ENCODE measurements around the gene JMJD1C. TPM values are rescaled to one million over a fixed set of nuclear protein-coding genes. Genes with fewer than 3 reads are reported as not detected.

The JMJD1C gene
- total RNA-seq, 2 experiments from 2014 or later, result 99.2 to 118 TPM

DNA sequence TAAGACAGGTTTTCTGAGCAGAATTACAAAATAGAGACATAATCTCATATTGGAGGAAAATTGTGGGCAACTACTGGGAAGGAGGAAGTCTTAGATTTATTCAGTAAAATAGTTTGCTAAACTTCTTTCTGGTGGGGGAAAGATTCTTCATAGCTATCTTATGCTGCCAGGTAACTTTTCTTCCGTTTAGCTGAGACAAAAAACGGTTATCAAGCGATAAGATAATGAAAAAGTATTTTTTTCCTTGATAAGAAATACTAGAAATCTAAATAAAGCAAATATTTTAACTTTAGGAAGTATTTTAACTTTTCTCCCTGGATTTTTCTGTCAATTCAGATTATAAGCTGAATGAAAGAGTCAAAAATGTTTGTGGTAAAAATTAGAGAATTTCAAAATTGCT, 52.3 kb downstream of the JMJD1C start:
- Histone ChIP-seq H3K79me2 (ENCODE audit: insufficient read depth, low read depth, low read length) (peaks cover 4% of the 10 kb centered on the region; the same call in 1 of the 2 replicates), H2AFZ (ENCODE audit: low read length) (no peak overlapping the region), H3K27ac (ENCODE audit: low read depth, low read length, poor library complexity, severe bottlenecking) (no peak overlapping the region), H4K20me1 (ENCODE audit: insufficient read depth, low read length) (no peaks in the 10 kb centered on the region), H3K4me1 (ENCODE audit: insufficient read depth, low read length, poor library complexity, severe bottlenecking) (no peaks in the 10 kb centered on the region), H3K4me2 (ENCODE audit: low read length) (no peak overlapping the region), H3K9me2 (ENCODE audit: insufficient read depth, low read length) (no peaks in the 10 kb centered on the region), H3K36me3 (ENCODE audit: insufficient read depth, low read length) (no peaks in the 10 kb centered on the region), H3K4me3 (ENCODE audit: low read depth, low read length, poor library complexity, severe bottlenecking) (no peak overlapping the region), H3K9me3 (ENCODE audit: low read length) (no peaks in the 10 kb centered on the region)
- BruUV-seq (replicated peaks), result no TSS peak
- no peak for TF ChIP-seq EZH2phosphoT487 (IDR thresholded peaks at IDR 0.05; ENCODE audit: borderline replicate concordance, low read depth, low read length)
- TF ChIP-seq, protein P1, sequence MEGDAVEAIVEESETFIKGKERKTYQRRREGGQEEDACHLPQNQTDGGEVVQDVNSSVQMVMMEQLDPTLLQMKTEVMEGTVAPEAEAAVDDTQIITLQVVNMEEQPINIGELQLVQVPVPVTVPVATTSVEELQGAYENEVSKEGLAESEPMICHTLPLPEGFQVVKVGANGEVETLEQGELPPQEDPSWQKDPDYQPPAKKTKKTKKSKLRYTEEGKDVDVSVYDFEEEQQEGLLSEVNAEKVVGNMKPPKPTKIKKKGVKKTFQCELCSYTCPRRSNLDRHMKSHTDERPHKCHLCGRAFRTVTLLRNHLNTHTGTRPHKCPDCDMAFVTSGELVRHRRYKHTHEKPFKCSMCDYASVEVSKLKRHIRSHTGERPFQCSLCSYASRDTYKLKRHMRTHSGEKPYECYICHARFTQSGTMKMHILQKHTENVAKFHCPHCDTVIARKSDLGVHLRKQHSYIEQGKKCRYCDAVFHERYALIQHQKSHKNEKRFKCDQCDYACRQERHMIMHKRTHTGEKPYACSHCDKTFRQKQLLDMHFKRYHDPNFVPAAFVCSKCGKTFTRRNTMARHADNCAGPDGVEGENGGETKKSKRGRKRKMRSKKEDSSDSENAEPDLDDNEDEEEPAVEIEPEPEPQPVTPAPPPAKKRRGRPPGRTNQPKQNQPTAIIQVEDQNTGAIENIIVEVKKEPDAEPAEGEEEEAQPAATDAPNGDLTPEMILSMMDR (conservative IDR thresholded peaks at IDR 0.05; ENCODE audit: low read length), result no peak
- CTCF ChIA-PET (ENCODE audit: unreplicated experiment), result no interaction called here
- no peak for DNase-seq (ENCODE audit: low spot score)
- intact Hi-C loops (cut with micrococcal nuclease; ENCODE audit: unreplicated experiment), result no loop called here
- POLR2A ChIA-PET, result interaction anchor here (0.9 kb wide), 1 partner anchor 11 kb away, joined by 3 read pairs; no protein-coding TSS in a partner anchor

DNA sequence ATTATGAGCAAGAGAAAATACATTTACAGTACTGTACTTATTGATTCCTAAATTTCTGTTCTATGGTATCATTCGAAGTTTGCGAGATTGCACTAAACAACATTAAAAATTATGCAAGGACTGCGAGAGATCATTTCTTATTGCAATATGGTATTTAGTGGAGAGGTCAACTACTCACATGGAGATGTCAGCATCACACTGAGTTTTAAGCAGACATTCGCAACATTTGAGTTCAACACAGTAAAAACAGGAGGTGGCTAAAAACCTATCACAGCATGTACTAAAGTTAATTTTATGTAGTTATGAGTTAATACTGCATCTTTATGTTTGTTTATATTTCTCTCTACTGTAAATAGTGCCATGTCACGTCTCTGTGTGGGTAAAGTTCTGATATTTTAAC, 53.5 kb downstream of the JMJD1C start:
- Histone ChIP-seq H3K9me2 (ENCODE audit: insufficient read depth, low read length) (no peaks in the 10 kb centered on the region), H3K79me2 (ENCODE audit: insufficient read depth, low read depth, low read length) (no peaks in the 10 kb centered on the region; the same call in none of the 2 replicates), H3K36me3 (ENCODE audit: insufficient read depth, low read length) (no peaks in the 10 kb centered on the region), H3K27ac (ENCODE audit: low read depth, low read length, poor library complexity, severe bottlenecking) (no peak overlapping the region), H3K4me1 (ENCODE audit: insufficient read depth, low read length, poor library complexity, severe bottlenecking) (no peaks in the 10 kb centered on the region), H3K9me3 (ENCODE audit: low read length) (no peaks in the 10 kb centered on the region), H3K4me2 (ENCODE audit: low read length) (no peak overlapping the region), H2AFZ (ENCODE audit: low read length) (no peak overlapping the region), H3K4me3 (ENCODE audit: low read depth, low read length, poor library complexity, severe bottlenecking) (no peak overlapping the region), H4K20me1 (ENCODE audit: insufficient read depth, low read length) (no peaks in the 10 kb centered on the region)
- BruUV-seq (replicated peaks), result no TSS peak
- CTCF ChIA-PET (ENCODE audit: unreplicated experiment), result no interaction called here
- intact Hi-C loops (cut with micrococcal nuclease; ENCODE audit: unreplicated experiment), result no loop called here
- POLR2A ChIA-PET, result interaction anchor here (0.5 kb wide), 1 partner anchor 121 kb away, joined by 4 read pairs; no protein-coding TSS in a partner anchor
- no peak for DNase-seq (ENCODE audit: low spot score)
- TF ChIP-seq, protein P1 (conservative IDR thresholded peaks at IDR 0.05; ENCODE audit: low read length), result no peak
- no peak for TF ChIP-seq EZH2phosphoT487 (IDR thresholded peaks at IDR 0.05; ENCODE audit: borderline replicate concordance, low read depth, low read length)

DNA sequence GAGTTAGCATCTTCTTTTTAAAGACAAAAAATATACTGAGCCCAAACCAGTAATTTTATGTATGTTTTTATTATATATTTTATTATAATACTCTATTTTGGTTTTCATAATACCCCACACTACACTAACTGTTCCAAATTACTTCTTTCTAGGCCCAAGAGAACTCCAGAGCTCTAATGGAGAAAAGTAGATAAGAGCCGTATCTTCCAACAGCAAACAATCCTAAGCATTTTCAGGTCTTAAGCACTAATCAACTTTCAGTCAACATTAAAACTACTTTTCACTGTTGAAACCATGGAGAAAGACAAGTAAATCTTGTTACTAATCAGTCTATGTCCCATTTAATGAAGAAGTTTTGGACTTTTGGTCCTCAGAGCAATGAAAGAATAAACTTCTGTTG, 55.1 kb downstream of the JMJD1C start:
- Histone ChIP-seq H3K4me2 (ENCODE audit: low read length) (no peak overlapping the region), H3K36me3 (ENCODE audit: insufficient read depth, low read length) (no peaks in the 10 kb centered on the region), H3K27ac (ENCODE audit: low read depth, low read length, poor library complexity, severe bottlenecking) (no peak overlapping the region), H3K9me3 (ENCODE audit: low read length) (no peaks in the 10 kb centered on the region), H3K79me2 (ENCODE audit: insufficient read depth, low read depth, low read length) (no peaks in the 10 kb centered on the region; the same call in none of the 2 replicates), H3K9me2 (ENCODE audit: insufficient read depth, low read length) (no peaks in the 10 kb centered on the region), H3K4me1 (ENCODE audit: insufficient read depth, low read length, poor library complexity, severe bottlenecking) (no peaks in the 10 kb centered on the region), H4K20me1 (ENCODE audit: insufficient read depth, low read length) (no peaks in the 10 kb centered on the region), H2AFZ (ENCODE audit: low read length) (no peak overlapping the region), H3K4me3 (ENCODE audit: low read depth, low read length, poor library complexity, severe bottlenecking) (no peak overlapping the region)
- DNase-seq (ENCODE audit: low spot score), result no peak
- ChIA-PET POLR2A (interaction anchor here (0.6 kb wide), 2 partner anchors 34 to 171 kb away, joined by 3 read pairs; no protein-coding TSS in a partner anchor), CTCF (ENCODE audit: unreplicated experiment) (no interaction called here)
- intact Hi-C loops (cut with micrococcal nuclease; ENCODE audit: unreplicated experiment), result no loop called here
- BruUV-seq (replicated peaks), result no TSS peak
- TF ChIP-seq, protein P1 (conservative IDR thresholded peaks at IDR 0.05; ENCODE audit: low read length), result no peak
- TF ChIP-seq EZH2phosphoT487 (IDR thresholded peaks at IDR 0.05; ENCODE audit: borderline replicate concordance, low read depth, low read length), result no peak
